Skeletal muscle satellite cell (primary cell): ENCODE results near the gene MIA.
"Not testable (repeated sequence)": the region's sequence is repeated elsewhere in the genome, so short reads cannot be mapped to it uniquely, and the experiment has no call there.

Experiments
- H3K27me3 ChIP-seq: 2 replicates; pipeline ENCODE4 v1.7.0; 2013; ENCODE audit warnings: low read length; ENCODE audit not compliant: control insufficient read depth, insufficient read depth
- H3K36me3 ChIP-seq: 2 replicates; pipeline ENCODE4 v1.7.0; 2013; ENCODE audit warnings: mild to moderate bottlenecking, control low read depth, low read length; ENCODE audit not compliant: insufficient read depth
- H3K4me1 ChIP-seq: 2 replicates; pipeline ENCODE4 v1.7.0; 2013; ENCODE audit warnings: low read length; ENCODE audit not compliant: control insufficient read depth, insufficient read depth
- H3K4me2 ChIP-seq: 2 replicates; pipeline ENCODE4 v1.7.0; 2013; ENCODE audit warnings: mild to moderate bottlenecking, low read length
- H3K4me3 ChIP-seq: 2 replicates; pipeline ENCODE4 v1.7.0; 2013; ENCODE audit warnings: low read length
- H3K9ac ChIP-seq: 2 replicates; pipeline ENCODE4 v1.7.0; 2013; ENCODE audit warnings: mild to moderate bottlenecking, low read depth, low read length, moderate library complexity
- H3K9me3 ChIP-seq: replicated peaks from 2 replicates; pipeline ENCODE4 v1.7.0; 2013; ENCODE audit warnings: mild to moderate bottlenecking, control low read depth, low read length

MIA gene

GRCh38 chr19:40808021-40808325, 32.7 kb downstream of the MIA start:
- peaks cover 43% of the 10 kb centered on the region for H3K4me1 ChIP-seq
- H3K27me3 ChIP-seq: no peaks in the 10 kb centered on the region
- H3K9ac ChIP-seq: no peak overlapping the region
- peaks cover 56% of the 10 kb centered on the region for H3K36me3 ChIP-seq
- no peak overlapping the region for H3K4me2 ChIP-seq
- no peaks in the 10 kb centered on the region for H3K9me3 ChIP-seq
- no peak overlapping the region for H3K4me3 ChIP-seq

GRCh38 chr19:40808497-40808896, 33.2 kb downstream of the MIA start:
- no peak overlapping the region for H3K4me3 ChIP-seq
- peaks cover 51% of the 10 kb centered on the region for H3K36me3 ChIP-seq
- H3K4me2 ChIP-seq: no peak overlapping the region
- no peaks in the 10 kb centered on the region for H3K9me3 ChIP-seq
- no peak overlapping the region for H3K9ac ChIP-seq
- peaks cover 41% of the 10 kb centered on the region for H3K4me1 ChIP-seq
- no peaks in the 10 kb centered on the region for H3K27me3 ChIP-seq

GRCh38 chr19:40809358-40810086, 34.2 kb downstream of the MIA start:
- H3K27me3 ChIP-seq: no peaks in the 10 kb centered on the region
- peaks cover 40% of the 10 kb centered on the region for H3K36me3 ChIP-seq
- H3K9me3 ChIP-seq: no peaks in the 10 kb centered on the region
- H3K4me1 ChIP-seq: peaks cover 35% of the 10 kb centered on the region
- peak overlapping the region; percentile 89 for H3K4me2 ChIP-seq
- no peak overlapping the region for H3K4me3 ChIP-seq
- H3K9ac ChIP-seq: no peak overlapping the region

- Histone ChIP-seq H3K36me3 (peaks cover 36% of the 10 kb centered on the region), H3K4me1 (peaks cover 29% of the 10 kb centered on the region), H3K4me2 (peak overlapping the region; percentile 89), H3K9me3 (no peaks in the 10 kb centered on the region), H3K4me3 (no peak overlapping the region), H3K27me3 (no peaks in the 10 kb centered on the region), H3K9ac (no peak overlapping the region)
These were observed 34.8 kb downstream of the MIA start for GRCh38 chr19:40810160-40810559.

GRCh38 chr19:40810649-40811408, 35.5 kb downstream of the MIA start:
- Histone ChIP-seq H3K36me3 (peaks cover 30% of the 10 kb centered on the region), H3K4me3 (peak overlapping the region; percentile 73), H3K4me2 (peak overlapping the region; percentile 89), H3K4me1 (peaks cover 28% of the 10 kb centered on the region)
- H3K9ac ChIP-seq, H3K27me3 ChIP-seq, H3K9me3 ChIP-seq: not testable (repeated sequence)

GRCh38 chr19:40811478-40812341, 36.4 kb downstream of the MIA start:
- no peaks in the 10 kb centered on the region for H3K27me3 ChIP-seq
- H3K36me3 ChIP-seq: peaks cover 30% of the 10 kb centered on the region
- H3K4me1 ChIP-seq: peaks cover 20% of the 10 kb centered on the region
- no peaks in the 10 kb centered on the region for H3K9me3 ChIP-seq
- peak overlapping the region; percentile 20 for H3K4me3 ChIP-seq
- H3K4me2 ChIP-seq: peak overlapping the region; percentile 89
- H3K9ac ChIP-seq: no peak overlapping the region

- H3K4me3 ChIP-seq, H3K27me3 ChIP-seq, H3K9ac ChIP-seq, H3K9me3 ChIP-seq, H3K4me2 ChIP-seq: not testable (repeated sequence)
- Histone ChIP-seq H3K4me1 (peaks cover 19% of the 10 kb centered on the region), H3K36me3 (peaks cover 24% of the 10 kb centered on the region)
These were observed 37.2 kb downstream of the MIA start for GRCh38 chr19:40812571-40812970.

- Histone ChIP-seq H3K36me3 (peaks cover 18% of the 10 kb centered on the region), H3K4me2 (no peak overlapping the region), H3K4me1 (peaks cover 19% of the 10 kb centered on the region), H3K27me3 (no peaks in the 10 kb centered on the region), H3K9ac (no peak overlapping the region), H3K9me3 (no peaks in the 10 kb centered on the region), H3K4me3 (no peak overlapping the region)
These were observed 37.9 kb downstream of the MIA start for GRCh38 chr19:40813182-40813581.

GRCh38 chr19:40815223-40815622, 39.9 kb downstream of the MIA start:
- no peaks in the 10 kb centered on the region for H3K36me3 ChIP-seq
- no peaks in the 10 kb centered on the region for H3K9me3 ChIP-seq
- H3K27me3 ChIP-seq: no peaks in the 10 kb centered on the region
- H3K4me3 ChIP-seq: no peak overlapping the region
- H3K4me2 ChIP-seq: no peak overlapping the region
- no peak overlapping the region for H3K9ac ChIP-seq
- H3K4me1 ChIP-seq: peaks cover 27% of the 10 kb centered on the region

GRCh38 chr19:40818480-40819399, 43.4 kb downstream of the MIA start:
- H3K36me3 ChIP-seq, H3K4me1 ChIP-seq, H3K9me3 ChIP-seq, H3K9ac ChIP-seq, H3K27me3 ChIP-seq: not testable (repeated sequence)
- Histone ChIP-seq H3K4me3 (peak overlapping the region; percentile 65), H3K4me2 (peak overlapping the region; percentile 92)
